Lung microvascular endothelial cell (primary cell): ENCODE data around the gene STK32B. TPM values are rescaled to one million over a fixed set of nuclear protein-coding genes. Genes with fewer than 3 reads are reported as not detected.

Experiments used
- DNase-seq, 2 donors: peaks; one replicate each; pipeline versions ENCODE4 v3.0.0 to v3.0.0-alpha.2; 2010; ENCODE audit warnings: low read depth in 2 of 2
- total RNA-seq: library from RNA; depleted of rRNA; stranded (reverse); fragments of >200 nt; gene quantifications from 2 replicates; pipeline ENCODE4 v1.2.1, GENCODE V29; 2014

The STK32B gene
- total RNA-seq, 1 donor from 2014 or later = 17.9 TPM

DNA sequence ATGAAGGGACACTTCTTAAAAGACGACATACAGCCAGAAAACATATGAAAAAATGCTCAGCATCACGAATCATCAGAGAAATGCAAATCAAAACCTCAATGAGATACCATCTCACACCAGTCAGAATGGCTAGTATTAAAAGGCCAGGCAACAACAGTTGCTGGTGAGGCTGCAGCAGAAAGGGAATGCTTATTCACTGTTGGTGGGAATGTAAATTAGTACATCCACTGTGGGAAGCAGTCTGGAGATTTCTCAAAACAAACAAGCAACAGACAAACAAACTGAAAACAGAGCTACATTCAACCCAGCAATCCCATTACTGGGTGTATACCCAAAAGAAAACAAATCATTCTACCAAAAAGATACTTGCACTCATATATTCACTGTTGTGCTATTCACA is 459.2 kb downstream of the STK32B start:
- DNase-seq = no peak

DNA sequence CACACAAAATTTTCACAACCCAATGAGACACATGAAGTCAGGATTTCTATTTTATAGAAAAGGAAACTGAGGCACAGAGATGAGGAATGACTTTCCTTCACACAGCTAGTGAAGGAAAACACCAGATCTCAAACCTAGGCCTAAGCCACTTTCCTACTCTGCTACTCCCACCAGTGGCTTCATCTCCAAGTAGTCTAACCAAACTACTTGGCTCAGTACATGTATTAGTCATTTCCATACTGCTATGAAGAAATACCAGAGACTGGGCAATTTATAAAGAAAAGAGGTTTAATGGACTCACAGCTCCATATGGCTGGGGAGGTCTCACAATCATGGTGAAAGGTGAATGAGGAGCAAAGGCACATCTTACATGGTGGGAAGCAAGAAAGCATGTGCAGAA is 460.5 kb downstream of the STK32B start:
- DNase-seq = peak in 1 of 2 donors; percentile 22

DNA sequence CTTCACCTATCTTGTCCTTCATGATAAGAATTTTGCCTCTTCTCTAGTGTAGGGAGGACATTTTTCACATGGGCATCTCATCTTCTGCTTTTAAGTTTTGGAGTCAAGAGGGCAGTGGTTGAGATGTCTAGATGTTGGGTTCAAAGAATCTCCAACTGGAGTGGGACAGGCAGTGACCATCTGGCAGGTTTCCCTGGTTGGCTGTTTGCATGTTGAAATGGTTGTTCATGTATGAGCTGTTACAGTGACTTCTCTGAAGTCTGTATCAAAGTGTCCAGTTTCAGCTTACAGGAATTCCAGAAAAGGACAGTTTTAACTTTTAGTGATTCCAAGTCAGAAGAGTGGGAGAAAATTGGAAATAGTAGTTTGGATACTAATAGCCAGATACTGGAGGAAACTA is 464.4 kb downstream of the STK32B start:
- no peak for DNase-seq

DNA sequence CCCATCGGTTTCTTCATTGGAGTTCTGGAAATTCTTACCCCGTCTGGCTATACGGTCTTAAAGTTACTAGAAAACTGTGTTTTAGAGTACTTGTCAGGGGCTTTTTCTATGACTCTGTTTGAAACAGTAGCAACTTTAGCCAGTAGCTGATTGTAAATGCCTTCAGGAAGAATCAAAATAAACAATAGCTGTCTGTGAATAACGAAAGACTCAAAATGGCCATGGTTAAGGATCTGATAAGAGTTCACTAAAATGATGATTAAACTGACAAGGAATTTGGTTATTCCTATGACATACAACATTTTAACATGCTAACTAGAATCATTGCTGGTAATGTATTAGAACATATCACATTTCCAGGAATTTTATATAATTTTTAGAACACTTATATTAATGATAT is 466.1 kb downstream of the STK32B start:
- DNase-seq = peak in 1 of 2 donors; percentile 49

DNA sequence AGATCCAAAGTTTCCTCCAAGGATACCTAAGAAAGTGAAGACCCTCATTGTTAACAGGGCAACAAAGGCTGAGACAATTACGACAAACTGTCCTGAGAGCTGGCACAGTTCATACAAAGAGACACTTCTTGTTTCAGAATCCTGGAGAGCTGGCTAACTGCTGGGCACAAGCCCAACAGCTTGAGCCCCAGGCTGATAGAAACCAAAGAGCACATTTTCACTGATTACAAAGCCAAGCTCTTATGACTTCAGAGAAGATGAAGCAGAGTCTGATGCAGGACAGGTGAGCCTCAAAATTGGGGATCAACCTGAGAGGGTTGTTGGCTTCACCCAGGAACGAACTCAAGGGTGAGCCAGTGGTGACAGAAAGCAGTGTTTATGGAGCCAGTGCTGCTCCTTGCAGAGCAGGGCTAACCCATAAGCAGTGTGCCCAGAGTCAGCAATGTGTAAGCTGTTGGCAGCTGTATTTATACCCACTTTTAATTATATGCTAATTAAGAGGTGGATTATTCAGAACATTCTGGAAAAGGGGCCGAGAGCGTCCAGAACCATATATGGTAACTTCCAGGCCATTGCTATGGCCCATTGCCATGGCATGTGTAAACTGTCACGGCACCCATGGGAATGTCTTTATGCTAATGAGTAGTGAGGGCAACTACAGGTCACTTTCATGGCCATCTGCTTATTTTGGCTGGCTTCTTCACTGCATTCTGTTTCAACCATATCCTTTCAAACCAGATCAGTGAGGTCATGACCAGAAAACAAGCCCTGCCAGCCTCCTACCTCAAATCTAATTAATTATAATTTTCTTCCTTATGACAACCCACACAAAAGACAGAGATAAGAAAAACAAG is 473.4 kb downstream of the STK32B start:
- peak; percentile 64 to 98 for DNase-seq

DNA sequence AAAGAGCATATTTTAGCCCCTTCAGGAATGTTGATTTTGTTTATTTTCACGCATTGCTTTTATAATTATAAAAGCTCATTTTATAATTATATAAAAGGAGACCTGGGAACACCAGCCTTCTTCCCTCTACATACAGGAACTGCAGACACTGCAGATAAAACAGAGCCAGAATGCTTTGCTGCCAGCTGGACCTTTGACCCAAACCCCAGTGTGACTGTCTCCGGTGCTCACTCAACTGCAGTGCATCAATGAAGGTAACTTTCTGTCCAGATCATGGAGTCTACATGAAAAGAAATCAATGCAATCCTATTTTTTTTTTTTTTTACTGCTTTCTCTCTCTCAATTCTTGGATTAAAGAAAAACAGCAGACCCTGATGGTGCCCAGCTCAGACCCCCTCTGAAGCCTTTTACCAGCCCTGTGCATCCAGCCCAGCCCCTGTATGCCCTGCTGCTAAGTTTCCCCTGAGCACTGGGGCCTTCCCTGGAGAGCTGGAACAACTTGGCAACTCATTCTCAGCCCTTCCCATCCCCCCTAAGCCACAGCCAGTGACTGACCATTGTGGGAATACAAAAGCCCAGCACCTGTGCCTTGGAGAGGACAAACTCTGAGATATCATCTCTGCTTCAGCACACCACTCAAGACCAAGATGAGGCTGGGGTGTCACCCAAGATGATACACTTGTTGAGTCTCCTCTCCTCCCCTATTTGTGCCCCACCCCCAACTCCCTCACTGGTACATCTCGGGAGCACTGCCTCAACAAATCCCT is 475.0 kb downstream of the STK32B start:
- peak in 1 of 2 donors; percentile 70 for DNase-seq

DNA sequence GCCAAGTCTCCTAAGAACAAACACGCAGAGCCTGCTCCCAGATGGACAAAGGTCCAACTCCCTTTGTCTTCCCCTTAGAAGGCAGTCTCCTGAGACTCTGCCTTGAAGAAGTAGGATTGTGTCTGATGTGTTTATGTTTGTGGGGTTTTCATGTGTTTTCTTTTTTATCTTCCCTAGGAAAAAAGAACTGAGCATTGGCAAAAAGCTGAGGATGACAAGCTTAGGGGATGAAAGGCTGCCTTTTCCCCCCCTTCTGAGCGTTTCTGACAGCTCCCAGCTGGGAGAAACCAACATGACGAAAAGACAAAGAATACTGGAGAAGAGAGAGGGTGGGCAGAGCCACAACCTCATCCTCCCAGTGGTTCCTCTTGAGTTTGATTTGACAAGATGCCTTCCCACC is 475.9 kb downstream of the STK32B start:
- DNase-seq = no peak

DNA sequence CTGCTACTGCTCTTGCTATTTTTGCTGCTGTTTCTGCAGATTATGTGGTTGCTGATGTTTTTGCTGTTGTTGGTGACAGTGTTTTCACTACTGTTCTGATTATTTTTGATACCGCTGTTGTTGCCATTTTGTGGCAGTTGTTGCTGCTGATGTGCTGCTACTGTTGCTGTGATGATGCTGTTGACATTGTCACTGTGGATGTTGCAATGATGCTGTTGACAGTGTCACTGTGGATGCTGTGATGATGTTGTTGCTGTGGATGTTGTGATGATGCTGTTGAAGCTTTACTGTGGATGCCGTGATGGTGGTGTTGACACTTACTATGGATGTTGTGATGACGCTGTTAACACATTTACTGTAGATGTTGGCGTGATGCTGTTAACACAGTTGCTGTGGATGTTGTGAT is 476.8 kb downstream of the STK32B start:
- DNase-seq = no peak

DNA sequence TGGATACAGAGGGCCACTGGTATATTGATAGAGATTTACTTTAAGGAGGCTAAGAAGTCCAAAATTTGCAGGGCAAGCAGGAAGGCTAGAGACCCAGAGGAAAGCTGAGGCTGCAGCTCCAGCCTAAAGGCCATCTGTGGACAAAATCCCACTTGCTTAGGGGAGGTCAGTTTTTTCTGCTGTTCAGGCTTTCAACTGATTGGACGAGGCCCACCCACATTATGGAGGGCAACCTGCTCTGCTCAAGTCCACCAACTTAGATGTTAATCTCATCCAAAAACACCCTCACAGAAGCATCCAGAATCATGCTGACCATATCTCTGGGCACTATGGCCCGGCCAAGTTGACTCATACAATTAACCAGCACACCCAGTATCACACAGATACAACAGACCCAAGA is 480.8 kb downstream of the STK32B start:
- no peak for DNase-seq

DNA sequence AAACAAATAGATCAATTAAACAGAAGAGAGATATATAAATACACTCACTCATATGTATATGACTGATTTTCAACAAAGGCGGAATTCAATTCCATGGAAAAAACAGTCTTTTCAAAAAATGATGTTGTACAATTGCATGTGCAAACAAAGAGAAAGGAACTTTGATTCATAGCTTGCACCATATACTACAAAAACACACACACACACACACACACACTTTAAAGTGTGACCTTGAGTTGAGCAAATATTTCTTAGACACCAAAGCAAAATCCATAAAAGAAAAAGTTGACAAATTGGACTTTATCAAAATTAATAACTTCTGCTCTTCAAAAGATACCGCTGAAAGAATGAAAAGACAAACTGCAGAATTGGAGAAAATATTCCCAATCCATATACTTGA is 488.3 kb downstream of the STK32B start:
- no peak for DNase-seq

DNA sequence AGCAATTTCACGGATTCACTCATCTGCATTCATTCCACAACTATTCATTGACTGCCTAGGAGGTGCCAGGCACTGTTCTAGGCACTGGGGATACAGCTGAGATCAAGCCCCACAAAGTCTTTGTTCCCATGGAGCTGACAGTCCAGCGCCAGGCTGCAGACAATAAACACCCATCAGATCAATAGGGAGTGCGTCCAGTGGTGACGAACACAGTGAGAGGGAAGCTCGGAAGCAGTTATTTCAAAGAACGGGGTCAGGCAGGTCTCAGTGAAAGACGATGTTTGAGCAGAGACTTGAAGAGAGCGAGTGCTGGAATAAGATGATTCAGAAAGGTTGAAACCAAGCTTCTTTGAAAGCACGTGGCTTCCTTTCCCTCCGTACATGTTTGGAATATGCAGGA is 489.9 kb downstream of the STK32B start:
- DNase-seq = no peak

DNA sequence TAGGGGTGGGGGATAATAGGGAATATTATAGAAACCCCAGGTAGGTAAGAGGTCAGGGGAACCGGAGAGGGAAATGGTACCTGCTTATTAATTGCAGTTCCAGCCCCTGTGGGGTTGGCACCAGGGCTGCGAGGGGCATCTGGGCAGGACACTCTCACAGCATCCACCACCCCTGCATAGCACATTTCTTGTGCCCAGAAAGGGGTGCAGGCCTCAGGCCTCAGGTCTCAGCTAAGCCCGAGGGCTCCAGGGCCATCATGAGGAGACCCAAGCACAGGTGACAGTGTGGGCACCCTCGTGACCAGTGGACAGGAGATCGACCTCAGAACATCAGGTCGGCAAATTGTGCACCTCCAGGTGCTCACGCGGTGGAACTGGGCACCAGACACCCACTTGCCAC is 492.4 kb downstream of the STK32B start:
- no peak for DNase-seq

DNA sequence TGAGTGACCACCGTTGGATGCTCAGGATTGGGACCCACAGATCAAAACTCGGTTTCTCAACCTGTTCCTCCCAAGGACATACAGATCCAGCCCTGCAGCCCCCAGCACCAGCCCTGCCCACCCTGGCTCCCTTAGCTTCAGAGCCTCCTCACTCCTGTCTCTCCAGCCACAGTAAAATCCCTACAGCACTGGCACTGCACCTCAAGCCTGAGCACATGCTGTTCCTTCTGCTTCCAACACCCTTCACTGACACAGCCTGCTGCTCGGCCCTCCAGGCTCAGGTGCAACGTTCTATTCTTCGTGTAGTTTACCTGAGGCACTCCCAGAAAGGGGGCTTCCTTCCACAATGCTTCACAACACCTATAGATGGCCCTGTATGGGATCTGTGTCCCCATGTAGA is 493.5 kb downstream of the STK32B start:
- no peak for DNase-seq

DNA sequence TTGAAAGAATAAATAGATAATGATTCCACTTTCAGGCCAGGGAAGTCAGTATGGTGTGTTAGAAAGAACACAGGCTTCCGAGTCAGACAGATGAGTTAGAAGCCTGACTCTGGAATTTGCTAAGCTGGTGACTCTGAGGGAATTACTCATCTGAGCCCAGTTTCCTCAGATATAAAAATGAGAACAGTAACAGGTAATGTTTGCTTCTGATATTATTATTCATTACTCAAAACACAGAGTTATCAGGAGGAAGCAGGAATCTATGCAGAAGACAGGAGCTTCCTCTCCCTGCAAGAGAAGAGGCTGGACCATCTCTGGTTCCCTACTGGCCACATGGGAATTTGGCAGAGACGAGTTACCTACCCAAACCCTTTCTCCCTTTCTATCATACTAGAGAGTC is 494.0 kb downstream of the STK32B start:
- DNase-seq = peak; percentile 21 to 64

DNA sequence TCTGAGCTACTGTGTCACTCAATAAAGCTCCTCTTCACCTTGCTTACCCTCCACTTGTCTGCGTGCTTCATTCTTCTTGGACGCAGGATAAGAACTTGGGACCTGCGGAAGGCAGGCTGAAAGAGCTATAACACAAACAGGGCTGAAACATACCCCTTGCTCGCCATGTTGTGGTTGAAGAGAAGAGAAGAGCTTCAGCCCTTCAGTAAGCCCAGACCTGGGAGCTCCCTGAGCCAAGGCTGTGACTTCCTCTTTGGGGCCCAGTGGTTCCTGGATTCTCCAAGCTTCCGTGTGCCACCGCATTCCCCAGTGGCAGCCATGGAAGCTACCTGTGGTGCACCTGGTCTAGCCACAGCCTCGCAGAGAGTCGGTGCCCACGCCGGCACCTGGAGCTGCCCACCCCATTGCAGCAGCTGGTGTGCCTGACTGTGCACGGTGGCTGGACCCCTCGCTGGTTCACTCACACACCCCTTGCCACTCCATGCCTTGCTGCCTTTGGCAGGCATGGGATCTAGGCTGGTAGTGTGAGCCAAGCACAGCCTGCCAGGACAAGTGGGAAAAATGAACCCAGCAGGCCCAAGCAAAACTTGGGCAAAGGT is 496.5 kb downstream of the STK32B start:
- no peak for DNase-seq

Other genes starting within 250 kb of the STK32B start
- 0.40 and 2.0 TPM in 2 replicates for gene MSX1, start 191.8 kb upstream of the STK32B start, total RNA-seq
- 4.6 and 17.0 TPM in 2 replicates for gene CYTL1, start 32.0 kb upstream of the STK32B start, total RNA-seq